ENCODE measurements around the gene UROC1. TPM values are rescaled to one million over a fixed set of nuclear protein-coding genes. Genes with fewer than 3 reads are reported as not detected.

Gene UROC1
- total RNA-seq, 2 donors from 2014 or later = not detected

GRCh38 chr3:126540951-126541627 lies 23.5 kb upstream of the UROC1 start:
- TF ChIP-seq, protein P1, sequence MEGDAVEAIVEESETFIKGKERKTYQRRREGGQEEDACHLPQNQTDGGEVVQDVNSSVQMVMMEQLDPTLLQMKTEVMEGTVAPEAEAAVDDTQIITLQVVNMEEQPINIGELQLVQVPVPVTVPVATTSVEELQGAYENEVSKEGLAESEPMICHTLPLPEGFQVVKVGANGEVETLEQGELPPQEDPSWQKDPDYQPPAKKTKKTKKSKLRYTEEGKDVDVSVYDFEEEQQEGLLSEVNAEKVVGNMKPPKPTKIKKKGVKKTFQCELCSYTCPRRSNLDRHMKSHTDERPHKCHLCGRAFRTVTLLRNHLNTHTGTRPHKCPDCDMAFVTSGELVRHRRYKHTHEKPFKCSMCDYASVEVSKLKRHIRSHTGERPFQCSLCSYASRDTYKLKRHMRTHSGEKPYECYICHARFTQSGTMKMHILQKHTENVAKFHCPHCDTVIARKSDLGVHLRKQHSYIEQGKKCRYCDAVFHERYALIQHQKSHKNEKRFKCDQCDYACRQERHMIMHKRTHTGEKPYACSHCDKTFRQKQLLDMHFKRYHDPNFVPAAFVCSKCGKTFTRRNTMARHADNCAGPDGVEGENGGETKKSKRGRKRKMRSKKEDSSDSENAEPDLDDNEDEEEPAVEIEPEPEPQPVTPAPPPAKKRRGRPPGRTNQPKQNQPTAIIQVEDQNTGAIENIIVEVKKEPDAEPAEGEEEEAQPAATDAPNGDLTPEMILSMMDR (IDR thresholded peaks at IDR 0.05) = no peak
- Histone ChIP-seq H3K9ac (ENCODE audit: low read depth in 2 of 2, low read length in 2 of 2) (no peak overlapping the region), H3K27ac (no peak overlapping the region), H3K4me1 (no peaks in the 10 kb centered on the region), H3K36me3 (no peaks in the 10 kb centered on the region), H3K27me3 (no peaks in the 10 kb centered on the region), H3K9me3 (no peaks in the 10 kb centered on the region), H3K4me3 (no peak overlapping the region)
- intact Hi-C loops (cut with DNase I) = no loop called here
- DNase-seq = no peak

DNA sequence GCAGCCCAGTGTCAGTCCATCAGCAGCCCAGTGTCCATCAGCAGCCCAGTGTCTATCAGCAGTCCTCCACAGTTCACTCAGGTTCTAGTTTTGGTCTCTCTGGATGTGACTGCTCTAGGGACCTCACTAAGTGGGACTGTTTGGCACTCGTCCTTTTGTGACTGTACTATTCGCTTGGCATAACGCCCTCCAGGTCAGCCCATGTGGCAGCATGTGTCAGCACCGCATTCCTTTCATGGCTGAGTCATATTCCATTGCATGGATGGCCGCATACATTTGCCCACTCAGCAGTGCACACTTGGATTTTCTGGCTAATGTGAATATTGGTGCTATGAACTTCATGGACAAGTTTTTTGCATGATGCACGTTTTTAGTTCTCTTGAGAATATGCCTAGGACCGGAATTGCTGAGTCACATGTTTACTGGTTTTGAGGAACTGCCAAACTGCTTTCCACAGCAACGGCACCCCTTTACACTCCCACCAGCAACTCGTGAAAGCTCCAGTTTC lies 22.8 kb upstream of the UROC1 start:
- Histone ChIP-seq H3K27me3 (no peaks in the 10 kb centered on the region), H3K36me3 (no peaks in the 10 kb centered on the region), H3K4me3 (no peak overlapping the region), H3K9ac (ENCODE audit: low read depth in 2 of 2, low read length in 2 of 2) (no peak overlapping the region), H3K4me1 (no peaks in the 10 kb centered on the region), H3K27ac (no peak overlapping the region), H3K9me3 (no peaks in the 10 kb centered on the region)
- intact Hi-C loops (cut with DNase I) = no loop called here
- no peak for DNase-seq
- TF ChIP-seq, protein P1 (IDR thresholded peaks at IDR 0.05) = no peak

GRCh38 chr3:126539558-126540250 lies 22.1 kb upstream of the UROC1 start:
- no peak for DNase-seq
- TF ChIP-seq, protein P1 (IDR thresholded peaks at IDR 0.05) = no peak
- Histone ChIP-seq H3K27ac (no peak overlapping the region), H3K9me3 (no peaks in the 10 kb centered on the region), H3K36me3 (no peaks in the 10 kb centered on the region), H3K9ac (ENCODE audit: low read depth in 2 of 2, low read length in 2 of 2) (no peak overlapping the region), H3K27me3 (no peaks in the 10 kb centered on the region), H3K4me1 (no peaks in the 10 kb centered on the region), H3K4me3 (no peak overlapping the region)
- intact Hi-C loops (cut with DNase I) = no loop called here

DNA sequence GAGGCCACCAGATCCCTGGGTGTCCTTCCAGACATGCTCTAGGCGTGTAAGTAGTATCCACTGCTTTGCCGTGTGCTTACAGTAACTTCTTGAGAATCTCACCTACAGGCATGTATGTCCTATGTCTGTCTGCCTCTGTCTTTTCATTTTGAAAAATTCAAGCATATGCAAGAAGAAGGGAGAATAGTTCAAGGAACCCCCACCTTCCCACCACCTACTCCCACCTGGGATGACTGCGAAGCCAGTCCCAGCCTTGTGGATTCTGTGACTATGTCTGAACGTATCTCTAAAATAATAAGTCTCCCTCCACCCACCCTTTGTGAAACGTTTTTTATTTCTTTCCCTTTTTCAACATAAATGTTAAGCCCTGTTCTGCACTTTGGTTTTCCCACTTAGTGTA lies 21.4 kb upstream of the UROC1 start:
- H3K27me3 ChIP-seq = no peaks in the 10 kb centered on the region
- intact Hi-C loops (cut with DNase I) = no loop called here
- no peak overlapping the region for H3K27ac ChIP-seq
- no peak for DNase-seq
- no peaks in the 10 kb centered on the region for H3K4me1 ChIP-seq
- TF ChIP-seq, protein P1 (IDR thresholded peaks at IDR 0.05) = no peak
- no peaks in the 10 kb centered on the region for H3K9me3 ChIP-seq
- H3K9ac ChIP-seq (ENCODE audit: low read depth in 2 of 2, low read length in 2 of 2) = no peak overlapping the region
- no peak overlapping the region for H3K4me3 ChIP-seq
- H3K36me3 ChIP-seq = no peaks in the 10 kb centered on the region

DNA sequence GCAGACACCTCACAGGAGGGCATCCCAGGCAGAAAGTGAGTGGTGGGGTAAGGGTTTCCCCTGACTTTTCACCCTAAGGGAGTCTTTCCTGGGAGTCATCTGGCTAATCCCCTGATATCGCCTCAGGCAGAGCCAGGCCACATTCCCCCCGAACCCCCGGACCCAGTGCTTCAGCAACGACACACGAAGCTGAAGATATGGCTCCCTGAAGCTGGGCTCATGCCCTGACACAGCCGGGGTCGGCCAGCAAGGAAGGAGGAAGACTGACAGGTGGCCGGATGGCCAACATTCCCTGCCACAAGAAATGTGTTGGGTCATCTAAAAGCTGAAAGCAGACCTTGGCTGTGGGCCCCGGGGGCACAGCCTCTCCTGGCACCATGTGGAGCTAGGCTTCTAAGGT lies 20.7 kb upstream of the UROC1 start:
- no peaks in the 10 kb centered on the region for H3K27me3 ChIP-seq
- DNase-seq = no peak
- H3K4me3 ChIP-seq = no peak overlapping the region
- TF ChIP-seq, protein P1 (IDR thresholded peaks at IDR 0.05) = no peak
- H3K9ac ChIP-seq (ENCODE audit: low read depth in 2 of 2, low read length in 2 of 2) = no peak overlapping the region
- no peaks in the 10 kb centered on the region for H3K4me1 ChIP-seq
- no peak overlapping the region for H3K27ac ChIP-seq
- no peaks in the 10 kb centered on the region for H3K36me3 ChIP-seq
- no peaks in the 10 kb centered on the region for H3K9me3 ChIP-seq
- intact Hi-C loops (cut with DNase I) = no loop called here
